Tibial nerve (tissue), 4 donors: ENCODE results near the gene CCDC144A. TPM values are rescaled to one million over a fixed set of nuclear protein-coding genes. Genes with fewer than 3 reads are reported as not detected.
"Not testable (repeated sequence)": the region's sequence is repeated elsewhere in the genome, so short reads cannot be mapped to it uniquely, and the experiment has no call there.

ENCODE experiments used
- DNase-seq, 2 donors: peaks; one replicate each; pipeline ENCODE4 v3.0.0-alpha.2; 2019; ENCODE audit warnings: low spot score in 2 of 2
- H3K27ac ChIP-seq, 4 donors: fragments of 200-600 bp; sonication (generic) in 3 of 4; one replicate each; pipeline ENCODE4 v1.5.1; 2017 to 2019; ENCODE audit warnings: mild to moderate bottlenecking in 1 of 4
- H3K27me3 ChIP-seq, 2 donors: fragments of 200-600 bp; sonication (generic) in 1 of 2; one replicate each; pipeline versions ENCODE4 v1.5.1 to v1.6.0; 2017 to 2019
- H3K36me3 ChIP-seq, 3 donors: fragments of 200-600 bp; sonication (generic); one replicate each; pipeline ENCODE4 v1.5.1; 2018 to 2019
- H3K4me1 ChIP-seq, 4 donors: fragments of 200-600 bp; sonication (generic) in 3 of 4; one replicate each; pipeline ENCODE4 v1.5.1; 2017 to 2019
- H3K4me3 ChIP-seq, 4 donors: fragments of 200-600 bp; sonication (generic) in 3 of 4; one replicate each; pipeline ENCODE4 v1.5.1; 2017 to 2019; ENCODE audit warnings: mild to moderate bottlenecking in 1 of 4, moderate library complexity in 1 of 4
- H3K9me3 ChIP-seq, 4 donors: fragments of 200-600 bp; sonication (generic) in 3 of 4; one replicate each; pipeline ENCODE4 v1.5.1; 2017 to 2019
- WGBS, 2 donors: methylation state at CpG; one replicate each; pipeline ENCODE4 v1.1.5; 2018; 5-methylcytosine and 5-hydroxymethylcytosine counted together
- total RNA-seq, 4 donors: library from RNA; depleted of rRNA; stranded (reverse); fragments of >200 nt; gene quantifications; one replicate each; pipeline ENCODE4 v1.1.0, GENCODE V29; 2016

CCDC144A gene
- total RNA-seq, 4 donors from 2014 or later, result 5.1 to 27.3 (median 5.6) TPM

DNA sequence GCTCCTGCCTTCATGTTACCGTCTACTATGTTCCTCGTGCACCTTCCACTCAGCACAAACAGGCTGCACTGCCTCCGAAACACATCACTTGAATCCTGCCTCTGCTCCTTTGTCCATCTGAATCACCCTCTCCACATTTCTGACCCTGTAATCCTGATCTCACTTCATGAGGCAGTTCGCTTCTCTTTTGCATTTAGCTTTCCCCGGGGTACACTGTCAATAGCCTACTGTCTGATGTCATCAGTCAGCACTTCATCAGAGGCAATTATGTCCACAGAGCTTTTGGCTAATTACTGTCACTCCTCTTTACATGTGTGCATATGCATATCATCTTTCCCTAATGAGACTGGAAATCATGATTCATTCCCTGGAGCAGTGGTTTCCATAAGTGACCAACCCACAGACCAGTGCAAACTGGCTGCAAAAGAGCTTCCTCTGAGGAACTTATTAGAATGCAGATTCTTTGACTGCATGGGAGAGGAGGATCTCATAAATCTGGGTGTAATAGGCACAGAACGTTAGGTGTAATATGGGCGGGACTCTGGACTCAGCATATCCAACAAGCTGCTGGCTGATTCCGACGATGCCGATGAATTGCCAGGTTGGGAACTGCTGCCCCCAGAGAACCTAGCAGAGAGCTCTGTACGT is 99.0 kb downstream of the CCDC144A start:
- not testable (repeated sequence) for H3K9me3 ChIP-seq, H3K36me3 ChIP-seq, DNase-seq, H3K27ac ChIP-seq, H3K27me3 ChIP-seq, H3K4me3 ChIP-seq, H3K4me1 ChIP-seq
- 80 to 85% methylated on average over 6 to 9 of the region's 11 CpGs for WGBS, 2 donors

DNA sequence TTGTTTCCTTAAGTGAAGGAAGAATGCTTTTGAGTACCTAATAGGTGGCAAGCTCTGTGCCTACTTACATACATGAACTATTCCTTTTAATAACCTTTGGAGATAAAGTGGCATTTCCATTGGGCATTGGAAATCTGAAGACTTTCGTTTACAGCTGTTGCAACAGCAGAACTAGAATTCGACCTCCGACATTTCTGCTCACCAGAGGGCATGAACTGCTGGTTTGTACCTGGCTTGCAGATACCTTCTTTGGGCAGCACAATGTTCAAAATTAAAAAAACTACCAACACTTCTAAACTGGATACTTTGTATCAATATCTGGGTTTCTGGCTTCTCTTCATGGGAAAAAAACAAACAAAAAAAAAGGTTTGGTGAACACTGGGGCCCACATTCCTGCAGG is 99.6 kb downstream of the CCDC144A start:
- H3K9me3 ChIP-seq, result not testable (repeated sequence)

DNA sequence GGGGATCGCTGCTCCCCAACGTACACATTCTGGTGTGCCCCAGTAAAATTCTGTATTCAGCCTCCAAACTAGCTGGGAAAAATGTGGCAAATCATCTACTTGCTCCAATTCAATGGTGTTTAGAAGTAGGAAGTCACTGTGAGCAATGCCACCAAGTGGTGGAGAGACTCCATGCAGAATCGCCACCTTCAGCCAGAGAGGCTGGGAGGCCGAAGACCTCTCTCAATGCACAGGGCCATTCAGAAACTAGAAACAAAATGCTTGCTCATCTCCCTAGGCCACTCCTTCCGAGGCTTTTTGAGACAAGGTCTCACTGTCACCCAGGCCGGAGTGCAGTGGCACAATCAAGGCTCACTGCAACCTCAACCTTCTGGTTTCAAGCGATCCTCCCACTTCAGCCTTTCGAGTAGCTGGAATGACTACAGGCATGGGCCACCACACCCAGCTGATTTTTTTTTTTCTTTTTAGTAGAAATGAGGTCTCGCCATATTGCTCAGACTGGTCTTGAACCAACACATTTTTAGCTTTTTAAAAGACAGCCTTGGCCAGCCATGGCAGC is 100.4 kb downstream of the CCDC144A start:
- not testable (repeated sequence) for H3K27ac ChIP-seq, H3K36me3 ChIP-seq, H3K9me3 ChIP-seq, H3K4me1 ChIP-seq, H3K27me3 ChIP-seq, H3K4me3 ChIP-seq, DNase-seq
- WGBS, 2 donors, result 84 to 86% methylated on average over 5 to 7 of the region's 9 CpGs

More for the DNA sequence above, 99.6 kb downstream of the CCDC144A start:
- not testable (repeated sequence) for H3K27ac ChIP-seq, H3K4me3 ChIP-seq, DNase-seq, H3K27me3 ChIP-seq, H3K36me3 ChIP-seq, H3K4me1 ChIP-seq
- 60 to 87% methylated on average over 1 to 3 of the region's 3 CpGs for WGBS, 2 donors

DNA sequence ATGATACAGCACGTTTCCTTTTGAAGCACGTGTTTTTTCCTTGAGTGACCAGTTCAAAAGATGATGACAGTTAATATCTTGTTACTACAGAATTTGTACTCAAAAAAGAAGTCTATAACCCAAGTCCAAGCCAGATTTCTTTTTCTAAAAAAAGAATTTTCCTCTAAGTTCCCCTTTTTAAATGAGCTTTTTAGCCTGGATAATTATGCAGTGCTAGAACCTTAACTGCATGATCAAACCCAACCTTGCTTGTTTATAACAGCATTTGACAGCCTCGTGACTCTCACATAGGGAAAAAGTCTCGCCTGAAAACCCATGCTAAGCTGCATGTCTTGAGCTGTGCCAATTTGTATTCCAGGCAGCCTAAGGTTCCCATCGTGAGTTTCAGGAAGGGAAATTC is 104.2 kb downstream of the CCDC144A start:
- not testable (repeated sequence) for H3K36me3 ChIP-seq, H3K27ac ChIP-seq, H3K27me3 ChIP-seq, H3K4me3 ChIP-seq, DNase-seq, H3K4me1 ChIP-seq, H3K9me3 ChIP-seq
- 63 to 65% methylated on average over 3 to 4 of the region's 5 CpGs for WGBS, 2 donors

DNA sequence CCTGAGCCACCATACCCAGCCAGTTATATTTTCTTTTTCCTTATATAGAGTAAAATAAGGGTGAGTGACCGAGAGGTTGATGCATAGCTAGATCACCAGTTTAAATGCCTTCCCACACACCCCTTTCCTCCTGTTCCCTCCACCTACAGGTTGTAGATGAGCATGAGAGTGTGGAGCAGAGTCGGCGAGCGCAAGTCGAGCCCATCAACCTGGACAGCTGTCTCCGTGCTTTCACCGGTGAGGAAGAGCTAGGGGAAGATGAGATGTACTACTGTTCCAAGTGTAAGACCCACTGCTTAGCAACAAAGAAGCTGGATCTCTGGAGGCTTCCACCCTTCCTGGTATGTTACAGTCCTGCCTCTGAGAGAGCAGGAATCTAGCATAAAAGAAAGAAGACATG is 105.9 kb downstream of the CCDC144A start:
- not testable (repeated sequence) for H3K4me1 ChIP-seq, H3K36me3 ChIP-seq, H3K4me3 ChIP-seq, H3K27ac ChIP-seq, H3K9me3 ChIP-seq, DNase-seq, H3K27me3 ChIP-seq
- 81 to 95% methylated on average over 7 of the region's 7 CpGs for WGBS, 2 donors

DNA sequence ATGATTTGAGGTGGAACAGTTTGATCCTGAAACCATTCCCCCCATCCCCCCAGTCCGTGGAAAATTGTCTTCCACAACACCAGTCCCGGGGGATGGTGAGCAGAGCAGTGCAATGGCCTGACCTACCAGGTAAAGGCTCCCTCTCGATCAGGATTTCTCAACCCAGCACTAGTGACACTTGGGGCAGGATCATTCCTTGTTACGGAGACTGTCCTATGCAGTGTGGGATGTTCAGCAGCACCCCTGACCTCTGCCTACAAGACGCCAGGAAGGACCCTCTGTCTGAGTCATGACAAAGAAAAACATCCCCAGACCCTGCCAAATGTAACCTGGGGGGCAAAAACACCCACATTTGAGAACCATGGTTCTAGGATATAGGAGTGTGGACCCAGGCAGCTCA is 114.8 kb downstream of the CCDC144A start:
- DNase-seq, H3K27me3 ChIP-seq, H3K9me3 ChIP-seq, H3K36me3 ChIP-seq, H3K27ac ChIP-seq, H3K4me1 ChIP-seq, H3K4me3 ChIP-seq: not testable (repeated sequence)
- WGBS, 2 donors, result 62 to 71% methylated on average over 4 to 5 of the region's 5 CpGs

DNA sequence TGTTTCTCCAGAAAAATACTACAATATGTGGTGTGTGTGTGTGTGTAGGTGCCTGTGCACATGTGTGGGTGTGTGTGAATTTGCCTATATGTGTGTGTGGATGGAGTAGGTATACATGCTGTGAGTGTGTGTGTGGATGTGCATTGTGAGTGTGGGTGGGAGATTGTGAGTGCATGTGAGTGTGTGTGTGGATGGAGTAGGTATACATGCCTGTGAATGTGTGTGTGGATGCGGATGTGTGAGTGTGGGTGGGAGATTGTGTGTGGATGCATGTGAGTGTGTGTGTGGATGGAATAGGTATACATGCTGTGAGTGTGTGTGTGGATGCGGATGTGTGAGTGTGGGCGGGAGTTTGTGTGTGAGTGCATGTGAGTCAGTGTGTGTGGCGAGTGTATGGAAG is 116.6 kb downstream of the CCDC144A start:
- H3K27me3 ChIP-seq, H3K4me3 ChIP-seq, H3K36me3 ChIP-seq, DNase-seq, H3K27ac ChIP-seq, H3K9me3 ChIP-seq, H3K4me1 ChIP-seq: not testable (repeated sequence)
- WGBS, 2 donors, result 85 to 89% methylated on average over 4 of the region's 4 CpGs

DNA sequence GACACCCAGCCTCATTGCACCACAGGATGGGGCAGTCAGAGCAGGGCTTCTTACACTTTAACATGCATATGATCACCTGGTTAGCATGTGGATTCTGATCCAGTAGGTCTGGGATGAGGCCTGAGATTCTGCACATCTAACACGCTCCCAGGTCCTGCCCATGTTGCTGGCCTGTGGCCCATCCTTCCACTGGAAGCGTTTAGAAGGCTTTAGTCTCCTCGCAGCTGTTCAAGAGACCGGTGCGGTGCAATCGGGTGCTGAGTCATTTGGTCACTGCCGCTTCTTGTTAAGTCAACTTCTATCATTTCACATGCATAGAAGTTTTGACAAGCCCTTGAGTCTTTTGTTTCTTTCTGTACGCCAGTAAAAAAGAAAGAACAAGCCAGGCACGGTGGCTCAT is 117.6 kb downstream of the CCDC144A start:
- H3K27me3 ChIP-seq, H3K4me1 ChIP-seq, H3K4me3 ChIP-seq, H3K27ac ChIP-seq, H3K36me3 ChIP-seq, DNase-seq, H3K9me3 ChIP-seq: not testable (repeated sequence)
- 62% methylated on average over 7 of the region's 9 CpGs; no CpG with 5 or more reads in 1 of the 2 donors for WGBS, 2 donors

DNA sequence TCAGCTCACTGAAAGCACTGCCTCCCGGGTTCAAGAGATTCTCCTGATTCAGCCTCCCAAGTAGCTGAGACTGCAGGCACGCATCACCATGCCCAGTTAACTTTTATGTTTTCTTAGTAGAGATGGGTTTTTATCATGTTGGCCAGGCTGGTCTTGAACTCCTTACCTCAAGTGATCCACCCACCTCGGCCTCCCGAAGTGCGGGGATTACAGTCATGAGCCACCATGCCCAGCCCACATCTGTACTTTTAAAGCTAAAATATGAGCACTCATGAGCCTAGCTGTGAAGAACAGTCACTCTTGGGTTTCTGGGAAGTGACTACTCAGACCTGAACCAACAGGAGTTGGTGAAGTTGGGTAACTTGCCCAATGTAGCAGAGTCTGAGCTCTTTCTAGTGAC is 120.2 kb downstream of the CCDC144A start:
- H3K36me3 ChIP-seq, DNase-seq, H3K9me3 ChIP-seq, H3K4me3 ChIP-seq, H3K27ac ChIP-seq, H3K4me1 ChIP-seq, H3K27me3 ChIP-seq: not testable (repeated sequence)
- 83 to 100% methylated on average over 1 to 2 of the region's 5 CpGs for WGBS, 2 donors

DNA sequence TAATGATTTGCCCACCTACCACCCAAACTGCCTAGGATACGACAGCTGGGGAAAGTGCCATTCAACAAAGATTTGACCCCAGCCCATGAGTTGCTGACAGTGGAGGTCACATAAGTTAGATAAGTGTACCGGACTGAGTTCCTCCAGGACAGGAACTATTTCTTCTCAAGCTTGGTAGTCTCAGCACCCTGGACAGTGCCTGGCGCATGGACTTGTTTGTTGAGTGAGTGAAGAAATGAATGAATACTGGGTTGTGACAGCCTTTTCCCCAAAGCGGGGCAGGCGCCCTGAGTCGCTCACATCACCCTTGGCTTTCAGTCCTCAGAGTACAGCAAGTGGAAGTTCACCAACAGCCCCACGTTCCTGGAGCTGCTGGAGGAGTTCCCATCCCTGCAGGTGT is 122.1 kb downstream of the CCDC144A start:
- not testable (repeated sequence) for H3K4me3 ChIP-seq, H3K27ac ChIP-seq, H3K4me1 ChIP-seq, H3K36me3 ChIP-seq, H3K27me3 ChIP-seq, H3K9me3 ChIP-seq, DNase-seq
- WGBS, 2 donors, result 45 to 46% methylated on average over 4 to 6 of the region's 7 CpGs
